ENCODE results near the gene PLVAP. TPM values are rescaled to one million over a fixed set of nuclear protein-coding genes. Genes with fewer than 3 reads are reported as not detected.

Gene PLVAP
- total RNA-seq, 1 donor = 0.81 TPM

DNA sequence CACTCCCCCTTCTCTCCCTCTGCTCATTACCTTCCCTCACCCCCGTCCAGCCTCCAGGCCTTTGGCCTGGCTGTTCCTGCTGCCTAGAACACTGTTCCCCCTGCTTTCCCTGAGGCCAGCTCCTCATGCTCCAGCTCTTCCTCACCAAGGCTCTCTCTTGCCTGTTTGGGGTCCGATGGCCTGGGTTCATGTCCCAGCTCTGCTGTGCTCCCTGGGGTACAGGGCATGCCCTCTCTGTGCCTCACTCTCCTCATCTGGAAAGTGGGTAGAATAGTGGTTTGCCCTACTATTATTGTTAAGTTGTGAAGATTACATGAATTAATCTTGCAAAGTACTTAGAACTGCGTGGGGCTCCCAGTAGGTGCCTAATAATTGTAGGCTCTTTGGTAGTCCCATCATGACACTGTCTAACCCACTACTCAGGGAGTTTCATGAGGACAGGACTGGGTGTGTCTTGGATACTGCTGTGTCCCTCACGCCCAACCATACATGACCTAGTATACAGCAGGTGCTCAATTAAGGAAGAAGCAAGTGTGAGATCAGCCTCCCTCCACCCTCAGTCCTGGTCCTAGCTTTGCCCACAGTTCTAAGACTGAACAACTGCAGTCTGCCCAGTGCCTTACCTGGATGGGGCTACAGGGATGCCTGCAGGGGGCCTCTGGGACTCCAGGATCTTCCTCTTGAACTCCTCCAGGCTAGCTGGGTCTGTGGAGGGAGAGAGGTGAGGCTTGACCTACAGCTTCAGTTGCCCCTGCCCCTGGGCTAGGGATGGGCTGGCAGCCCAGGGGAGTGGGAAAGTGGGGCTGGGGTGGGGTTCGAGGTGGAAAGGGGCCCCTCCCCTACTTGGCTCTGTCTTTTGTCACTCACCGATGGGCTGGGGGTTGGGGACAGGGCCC, 17.0 kb downstream of the PLVAP start:
- DNase-seq (ENCODE audit: low read depth in 2 of 3, low spot score in 2 of 3) = no peak

GRCh38 chr19:17358395-17358794, 18.7 kb downstream of the PLVAP start:
- DNase-seq (ENCODE audit: low read depth in 2 of 3, low spot score in 2 of 3) = no peak

DNA sequence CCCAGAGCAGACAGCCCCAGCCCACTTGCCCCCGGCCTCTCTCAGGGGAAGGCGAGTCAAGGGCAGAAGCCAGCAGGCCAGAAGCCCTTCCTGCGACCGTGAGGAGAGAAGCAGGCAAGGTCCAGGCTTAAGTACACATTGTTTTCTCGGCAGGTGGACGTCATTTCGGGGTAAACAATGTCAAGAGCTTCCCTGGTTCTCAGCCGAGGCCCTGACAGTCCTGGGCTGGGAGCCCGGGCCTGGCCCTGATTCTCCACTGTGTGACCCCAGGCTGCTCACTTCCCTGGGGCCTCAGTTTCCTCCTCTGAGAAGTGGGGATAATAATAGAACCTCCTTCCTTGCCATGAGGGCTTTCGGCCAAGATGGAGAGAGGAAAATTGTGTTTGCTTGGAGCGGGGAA, 19.4 kb downstream of the PLVAP start:
- no peak for DNase-seq (ENCODE audit: low read depth in 2 of 3, low spot score in 2 of 3)

GRCh38 chr19:17357078-17357666, 20.0 kb downstream of the PLVAP start:
- no peak for DNase-seq (ENCODE audit: low read depth in 2 of 3, low spot score in 2 of 3)

GRCh38 chr19:17353386-17353785, 23.8 kb downstream of the PLVAP start:
- DNase-seq (ENCODE audit: low read depth in 2 of 3, low spot score in 2 of 3) = no peak

- DNase-seq (ENCODE audit: low read depth in 2 of 3, low spot score in 2 of 3) = no peak
These were observed 24.4 kb downstream of the PLVAP start for GRCh38 chr19:17352608-17353280.

DNA sequence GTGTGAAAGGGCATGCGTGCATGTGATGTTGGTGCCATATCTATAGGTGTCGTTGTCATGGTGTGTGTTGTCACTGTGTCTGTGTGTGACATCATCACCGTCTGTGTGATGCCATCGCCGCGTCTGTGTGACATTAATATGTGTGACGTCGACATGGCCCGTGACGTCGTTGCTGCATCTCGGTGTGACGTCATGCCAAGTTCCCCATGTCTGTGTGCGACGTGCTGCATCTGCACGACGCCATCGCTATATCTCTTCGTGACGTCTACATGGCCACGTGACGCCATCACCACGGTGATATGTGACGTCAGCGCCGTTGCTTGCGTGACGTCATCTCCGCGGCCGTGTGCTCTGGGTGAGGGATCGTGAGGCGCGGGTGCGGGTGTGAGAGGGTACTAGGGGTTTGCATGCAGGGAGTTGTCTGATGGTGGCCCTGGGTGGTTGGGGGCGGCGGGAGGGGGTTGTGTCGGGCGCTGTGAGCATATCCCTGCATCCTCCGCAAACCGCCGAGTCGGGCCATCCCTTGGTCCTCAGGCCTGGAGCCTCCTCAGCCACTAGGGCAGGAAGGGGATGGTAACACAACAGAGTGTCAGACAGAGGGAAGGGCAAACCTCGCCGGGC, 25.2 kb downstream of the PLVAP start:
- no peak for DNase-seq (ENCODE audit: low read depth in 2 of 3, low spot score in 2 of 3)

GRCh38 chr19:17348700-17349099, 28.4 kb downstream of the PLVAP start:
- no peak for DNase-seq (ENCODE audit: low read depth in 2 of 3, low spot score in 2 of 3)

DNA sequence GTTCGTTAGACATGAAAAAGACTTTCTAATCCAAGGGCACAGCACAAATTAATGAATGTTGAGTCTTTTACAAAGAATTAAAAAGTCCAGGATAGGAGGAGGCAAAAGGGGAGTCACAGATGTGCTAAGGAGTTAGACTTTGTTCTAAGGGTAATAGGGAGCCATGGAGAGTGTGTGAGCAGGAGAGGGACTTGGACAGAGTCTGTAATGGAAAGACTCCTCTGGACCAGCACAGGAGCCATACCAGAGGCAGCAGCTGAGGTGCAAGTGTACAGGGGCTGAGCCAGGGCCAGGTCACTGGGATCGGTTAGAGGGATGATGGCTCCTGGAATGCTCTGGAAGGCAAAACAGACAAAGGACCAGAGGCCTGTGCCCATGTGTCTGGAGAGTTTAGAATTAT, 29.3 kb downstream of the PLVAP start:
- no peak for DNase-seq (ENCODE audit: low read depth in 2 of 3, low spot score in 2 of 3)

- no peak for DNase-seq (ENCODE audit: low read depth in 2 of 3, low spot score in 2 of 3)
These were observed 29.8 kb downstream of the PLVAP start for GRCh38 chr19:17347361-17347760.

GRCh38 chr19:17346109-17346671, 31.0 kb downstream of the PLVAP start:
- peak; percentile 61 to 63 (median 63) for DNase-seq (ENCODE audit: low read depth in 2 of 3, low spot score in 2 of 3)

DNA sequence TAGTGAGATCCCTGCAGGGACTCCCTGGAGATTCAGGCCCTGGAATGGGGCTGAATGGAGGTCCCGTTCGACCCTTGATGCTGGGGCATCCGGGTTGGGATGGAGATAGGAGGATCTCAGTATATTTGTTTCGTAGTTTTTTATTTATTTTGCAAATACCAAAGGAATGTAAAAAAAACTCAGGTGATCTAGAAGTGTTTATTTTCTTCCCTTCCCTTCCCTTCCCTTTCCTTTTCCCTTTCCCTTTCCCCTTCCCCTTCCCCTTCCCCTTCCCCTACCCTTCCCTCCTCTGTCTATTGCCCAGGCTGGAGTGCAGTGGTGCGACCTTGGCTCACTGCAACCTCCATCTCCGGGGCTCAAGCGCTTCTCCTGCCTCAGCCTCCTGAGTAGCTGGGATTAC, 35.3 kb downstream of the PLVAP start:
- no peak for DNase-seq (ENCODE audit: low read depth in 2 of 3, low spot score in 2 of 3)

DNA sequence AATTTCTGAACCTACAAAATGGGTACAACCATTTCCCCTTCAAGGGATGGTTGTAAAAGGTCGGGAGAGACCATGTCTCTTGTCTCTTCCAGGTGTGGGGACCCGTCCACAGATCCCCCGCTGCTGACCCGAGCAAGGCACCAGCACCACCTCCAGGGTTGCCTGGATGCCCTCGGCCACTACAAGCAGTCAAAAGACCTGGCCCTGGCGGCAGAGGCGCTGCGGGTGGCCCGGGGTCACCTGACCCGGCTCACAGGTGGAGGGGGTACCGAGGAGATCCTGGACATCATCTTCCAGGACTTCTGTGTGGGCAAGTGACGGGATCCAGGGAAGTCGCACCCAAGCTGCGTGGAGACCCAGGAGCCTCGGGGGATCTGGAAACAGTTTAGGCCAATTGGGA, 35.8 kb downstream of the PLVAP start:
- no peak for DNase-seq (ENCODE audit: low read depth in 2 of 3, low spot score in 2 of 3)

- no peak for DNase-seq (ENCODE audit: low read depth in 2 of 3, low spot score in 2 of 3)
These were observed 36.2 kb downstream of the PLVAP start for GRCh38 chr19:17340871-17341357.

DNA sequence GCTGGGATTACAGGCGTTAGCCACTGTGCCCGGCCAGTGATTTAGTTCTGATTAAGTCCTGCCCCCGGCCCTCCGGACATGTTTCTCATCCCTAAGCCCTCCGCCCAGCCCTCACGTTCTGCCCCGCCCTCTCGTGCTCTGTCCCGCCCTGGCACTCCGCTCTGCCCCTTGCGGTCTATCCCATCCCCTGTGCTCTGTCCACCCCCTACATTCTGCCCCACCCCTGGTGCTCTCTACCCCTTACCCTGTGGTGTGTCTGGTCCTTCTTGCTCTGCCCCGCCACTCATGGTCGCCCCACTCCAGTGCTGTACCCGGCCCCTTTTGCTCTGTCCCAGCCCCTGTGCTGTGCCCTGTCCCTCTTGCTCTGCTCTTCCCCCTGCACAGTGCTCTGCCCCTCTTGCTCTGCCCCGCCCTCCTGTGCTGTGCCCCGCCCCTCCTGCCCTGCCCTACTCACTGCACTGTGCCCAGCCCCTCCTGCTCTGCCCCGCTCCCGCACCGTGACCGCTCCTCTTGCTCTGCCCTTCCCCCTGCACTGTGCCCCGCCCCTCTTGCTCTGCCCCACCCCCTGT, 36.8 kb downstream of the PLVAP start:
- DNase-seq (ENCODE audit: low read depth in 2 of 3, low spot score in 2 of 3) = no peak

- no peak for DNase-seq (ENCODE audit: low read depth in 2 of 3, low spot score in 2 of 3)
These were observed 37.9 kb downstream of the PLVAP start for GRCh38 chr19:17339088-17339741.

DNA sequence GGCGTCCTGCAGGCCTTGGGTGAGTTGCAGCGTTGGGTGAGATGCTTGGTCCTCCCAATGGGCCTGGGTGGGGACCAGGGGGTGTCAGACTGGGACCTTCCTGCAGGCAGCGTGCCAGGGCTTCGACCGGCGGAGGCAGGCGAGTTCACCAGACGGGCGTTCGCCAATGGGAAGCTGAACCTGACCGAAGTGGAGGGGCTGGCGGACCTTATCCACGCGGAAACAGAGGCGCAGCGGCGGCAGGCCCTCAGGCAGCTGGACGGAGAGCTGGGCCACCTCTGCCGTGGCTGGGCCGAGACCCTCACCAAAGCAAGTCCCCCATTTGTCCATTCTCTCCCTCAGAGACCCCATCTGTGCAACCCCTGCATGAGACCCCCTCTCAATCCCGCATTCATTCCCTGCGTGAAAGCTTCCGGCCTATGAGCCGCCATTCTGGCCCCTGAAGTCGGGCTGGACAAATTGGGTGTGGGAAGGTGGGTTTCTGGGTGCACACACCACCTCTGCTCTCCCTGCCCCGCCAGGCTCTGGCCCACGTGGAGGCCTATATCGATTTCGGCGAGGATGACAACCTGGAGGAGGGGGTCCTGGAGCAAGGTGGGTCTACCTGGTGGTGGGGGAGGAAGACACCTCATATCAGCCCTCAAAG, 38.6 kb downstream of the PLVAP start:
- no peak for DNase-seq (ENCODE audit: low read depth in 2 of 3, low spot score in 2 of 3)

DNA sequence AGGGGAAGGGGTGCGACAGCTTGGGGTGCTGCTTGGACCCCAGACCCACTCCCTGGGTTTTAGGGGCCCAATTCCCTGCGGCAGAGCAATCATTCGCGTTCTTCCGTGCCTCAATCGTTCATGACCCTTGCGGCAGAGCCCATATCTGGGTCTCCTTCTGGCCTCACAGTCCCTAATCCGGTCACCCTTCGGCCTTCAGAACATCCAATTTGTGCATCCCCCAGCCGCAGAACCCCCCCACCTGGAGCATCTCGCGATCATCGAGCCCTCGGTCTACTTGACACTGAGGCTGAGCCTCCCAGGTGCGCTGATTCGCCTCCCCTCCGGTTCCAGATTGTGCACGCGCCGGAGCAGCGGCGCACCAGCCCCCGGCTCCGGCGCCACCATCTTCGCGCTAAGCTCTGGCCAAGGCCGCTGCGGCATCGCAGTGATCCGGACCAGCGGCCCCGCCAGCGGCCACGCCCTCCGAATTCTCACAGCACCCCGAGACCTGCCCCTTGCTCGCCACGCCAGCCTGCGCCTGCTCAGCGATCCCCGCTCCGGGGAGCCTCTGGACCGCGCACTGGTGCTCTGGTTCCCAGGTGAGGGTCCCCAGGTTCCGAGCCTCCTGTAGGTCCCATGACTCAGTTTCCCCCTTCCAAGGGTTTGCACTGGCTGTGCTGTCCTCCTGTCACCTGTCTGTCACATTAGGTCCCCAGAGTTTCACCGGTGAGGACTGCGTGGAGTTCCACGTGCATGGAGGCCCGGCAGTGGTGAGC, 39.3 kb downstream of the PLVAP start:
- DNase-seq (ENCODE audit: low read depth in 2 of 3, low spot score in 2 of 3) = peak in 1 of 3 donors; percentile 34

Data from hematopoietic multipotent progenitor cell (in vitro differentiated cells).